Tibial nerve (tissue), 4 donors: ENCODE measurements around the gene CARD9.

ENCODE experiments used
- CTCF ChIP-seq, 5 experiments: fragments of 200-600 bp in 3 of 5; fragments of 450-650 bp in 2 of 5; sonication (generic) in 3 of 5; IDR thresholded peaks; one replicate each; pipeline ENCODE4 v1.5.1; 2016 to 2019; ENCODE audit warnings: antibody characterized with exemption in 5 of 5, mild to moderate bottlenecking in 3 of 5, moderate library complexity in 2 of 5
- EP300 ChIP-seq, 2 donors: sonication (generic); formaldehyde crosslinking; IDR thresholded peaks; one replicate each; pipeline ENCODE4 v1.6.1; 2017; ENCODE audit warnings: antibody characterized with exemption in 2 of 2, mild to moderate bottlenecking in 1 of 2

- no peak for TF ChIP-seq CTCF (IDR thresholded peaks at IDR 0.05)
- no peak for TF ChIP-seq EP300 (IDR thresholded peaks at IDR 0.05)
Measured at GRCh38 chr9:136355616-136356557, 17.6 kb downstream of the CARD9 start.
